Neural progenitor cell (in vitro differentiated cells): Measurements from ENCODE around the gene CAMK2D. TPM values are rescaled to one million over a fixed set of nuclear protein-coding genes. Genes with fewer than 3 reads are reported as not detected.

Experiments used
- DNase-seq: peaks from one replicate; pipeline ENCODE4 v3.0.0-alpha.2; 2016; ENCODE audit warnings: low spot score
- H2AFZ ChIP-seq: fragments of 200-600 bp; sonication (generic); replicated peaks from 2 replicates; pipeline ENCODE4 v1.6.1; 2016; ENCODE audit warnings: antibody characterized with exemption
- H3F3A ChIP-seq: fragments of 200-600 bp; sonication (generic); 2 replicates; pipeline ENCODE4 v1.6.1; 2016; ENCODE audit warnings: antibody characterized with exemption, low read depth
- H3K27ac ChIP-seq: fragments of 200-600 bp; sonication (generic); 2 replicates; pipeline ENCODE4 v1.5.1; 2016; ENCODE audit warnings: mild to moderate bottlenecking
- H3K27me3 ChIP-seq: fragments of 200-600 bp; sonication (generic); 2 replicates; pipeline ENCODE4 v1.6.1; 2016; ENCODE audit warnings: mild to moderate bottlenecking, moderate library complexity
- H3K36me3 ChIP-seq: fragments of 200-600 bp; sonication (generic); 2 replicates; pipeline ENCODE4 v1.5.1; 2016
- H3K4me1 ChIP-seq: fragments of 200-600 bp; sonication (generic); 2 replicates; pipeline ENCODE4 v1.6.1; 2016; ENCODE audit warnings: mixed run types
- H3K4me2 ChIP-seq: fragments of 200-600 bp; sonication (generic); 2 replicates; pipeline ENCODE4 v1.6.1; 2016
- H3K4me3 ChIP-seq: fragments of 200-600 bp; sonication (generic); 2 replicates; pipeline ENCODE4 v1.5.1; 2016
- H3K79me2 ChIP-seq: fragments of 200-600 bp; sonication (generic); 2 replicates; pipeline ENCODE4 v1.6.1; 2016; ENCODE audit warnings: low read depth
- H3K9ac ChIP-seq: fragments of 200-600 bp; sonication (generic); 2 replicates; pipeline ENCODE4 v1.6.1; 2016
- H3K9me3 ChIP-seq: fragments of 200-600 bp; sonication (generic); 2 replicates; pipeline ENCODE4 v1.5.1; 2016; ENCODE audit warnings: low read depth
- H4K20me1 ChIP-seq: fragments of 200-600 bp; sonication (generic); 2 replicates; pipeline ENCODE4 v1.6.1; 2016; ENCODE audit warnings: low read depth
- H3K27ac Mint-ChIP-seq: 3 replicates; pipeline ENCODE4 v1.8.0; 2021; ENCODE audit warnings: mixed read lengths
- H3K27me3 Mint-ChIP-seq: 2 replicates; pipeline ENCODE4 v1.8.0; 2022; ENCODE audit warnings: low read depth, mild to moderate bottlenecking, inconsistent platforms, moderate library complexity, mixed read lengths; ENCODE audit not compliant: insufficient read depth
- H3K36me3 Mint-ChIP-seq: 3 replicates; pipeline ENCODE4 v1.8.0; 2021; ENCODE audit warnings: mixed read lengths
- H3K4me1 Mint-ChIP-seq: 3 replicates; pipeline ENCODE4 v1.8.0; 2021; ENCODE audit warnings: mixed read lengths
- H3K4me3 Mint-ChIP-seq: 3 replicates; pipeline ENCODE4 v1.8.0; 2021; ENCODE audit warnings: mild to moderate bottlenecking, moderate library complexity, mixed read lengths
- H3K9me3 Mint-ChIP-seq: 3 replicates; pipeline ENCODE4 v1.8.0; 2020; ENCODE audit warnings: mixed read lengths
- EZH2 ChIP-seq: fragments of 200-600 bp; sonication (generic); IDR thresholded peaks from 2 replicates; pipeline ENCODE4 v1.6.1; 2017; ENCODE audit warnings: antibody characterized with exemption, mild to moderate bottlenecking, moderate library complexity
- EZH2phosphoT487 ChIP-seq: fragments of 200-600 bp; sonication (generic); IDR thresholded peaks from 2 replicates; pipeline ENCODE4 v1.6.1; 2017; ENCODE audit warnings: antibody characterized with exemption
- total RNA-seq: library from RNA; depleted of rRNA; stranded (reverse); fragments of >200 nt; gene quantifications from 2 replicates; pipeline ENCODE4 v1.2.3, GENCODE V29; 2015; ENCODE audit warnings: low replicate concordance
- TF ChIP-seq, protein P1 (sequence below): fragments of 200-600 bp; sonication (generic); IDR thresholded peaks from 2 replicates; pipeline ENCODE4 v1.5.1; 2017; ENCODE audit warnings: antibody characterized with exemption, mild to moderate bottlenecking

The CAMK2D gene
- total RNA-seq, 1 donor from 2014 or later = 33.2 TPM

DNA sequence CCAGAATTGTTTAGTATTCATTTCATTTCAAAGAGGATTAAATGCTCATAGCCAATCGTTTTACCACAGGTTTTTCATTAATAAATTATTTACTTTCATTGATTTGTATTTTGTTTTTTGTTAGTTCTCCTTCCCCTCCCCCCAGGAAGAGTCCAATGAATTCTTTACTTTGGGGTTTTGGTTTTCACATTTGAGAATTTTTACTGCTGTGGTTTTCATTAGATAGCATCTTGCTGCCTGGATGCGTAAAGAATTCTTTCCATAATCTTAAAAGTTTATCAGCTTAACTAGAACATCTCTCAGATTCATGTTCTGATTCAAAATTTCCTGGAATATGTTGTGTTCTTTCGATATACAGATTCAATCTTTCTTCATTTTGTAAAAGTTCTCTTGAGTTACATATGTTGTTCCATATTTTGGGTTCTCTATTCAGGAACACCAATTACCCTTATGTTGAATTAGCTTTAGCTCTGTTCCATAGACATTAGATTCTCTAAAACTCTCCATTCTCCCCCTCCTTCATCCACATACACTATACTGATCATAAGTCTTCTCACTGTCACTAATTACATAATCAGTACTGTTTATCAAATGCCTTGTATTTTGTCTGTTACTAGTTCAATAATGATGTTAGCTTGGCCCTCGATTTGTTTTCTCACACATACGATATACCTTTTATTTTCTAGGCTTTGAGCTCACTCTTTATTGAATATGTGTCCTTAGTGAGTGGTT lies 184.4 kb downstream of the CAMK2D start:
- Histone ChIP-seq H3K4me1 (no peaks in the 10 kb centered on the region), H3F3A (no peaks in the 10 kb centered on the region), H2AFZ (no peak overlapping the region), H3K27ac (no peak overlapping the region), H4K20me1 (no peaks in the 10 kb centered on the region), H3K4me3 (no peak overlapping the region), H3K9ac (no peak overlapping the region), H3K36me3 (no peaks in the 10 kb centered on the region), H3K9me3 (no peaks in the 10 kb centered on the region), H3K79me2 (no peaks in the 10 kb centered on the region), H3K4me2 (no peak overlapping the region), H3K27me3 (no peaks in the 10 kb centered on the region)
- Mint-ChIP-seq H3K36me3 (no peaks in the 10 kb centered on the region), H3K9me3 (no peaks in the 10 kb centered on the region), H3K4me1 (peaks cover 10% of the 10 kb centered on the region), H3K27me3 (no peaks in the 10 kb centered on the region), H3K4me3 (no peak overlapping the region), H3K27ac (no peak overlapping the region)
- TF ChIP-seq EZH2phosphoT487 = no peak
- no peak for TF ChIP-seq EZH2
- TF ChIP-seq, protein P1, sequence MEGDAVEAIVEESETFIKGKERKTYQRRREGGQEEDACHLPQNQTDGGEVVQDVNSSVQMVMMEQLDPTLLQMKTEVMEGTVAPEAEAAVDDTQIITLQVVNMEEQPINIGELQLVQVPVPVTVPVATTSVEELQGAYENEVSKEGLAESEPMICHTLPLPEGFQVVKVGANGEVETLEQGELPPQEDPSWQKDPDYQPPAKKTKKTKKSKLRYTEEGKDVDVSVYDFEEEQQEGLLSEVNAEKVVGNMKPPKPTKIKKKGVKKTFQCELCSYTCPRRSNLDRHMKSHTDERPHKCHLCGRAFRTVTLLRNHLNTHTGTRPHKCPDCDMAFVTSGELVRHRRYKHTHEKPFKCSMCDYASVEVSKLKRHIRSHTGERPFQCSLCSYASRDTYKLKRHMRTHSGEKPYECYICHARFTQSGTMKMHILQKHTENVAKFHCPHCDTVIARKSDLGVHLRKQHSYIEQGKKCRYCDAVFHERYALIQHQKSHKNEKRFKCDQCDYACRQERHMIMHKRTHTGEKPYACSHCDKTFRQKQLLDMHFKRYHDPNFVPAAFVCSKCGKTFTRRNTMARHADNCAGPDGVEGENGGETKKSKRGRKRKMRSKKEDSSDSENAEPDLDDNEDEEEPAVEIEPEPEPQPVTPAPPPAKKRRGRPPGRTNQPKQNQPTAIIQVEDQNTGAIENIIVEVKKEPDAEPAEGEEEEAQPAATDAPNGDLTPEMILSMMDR = no peak
- DNase-seq = no peak

GRCh38 chr4:113575401-113575800 lies 186.1 kb downstream of the CAMK2D start:
- Histone ChIP-seq H3K9ac (no peak overlapping the region), H3F3A (no peaks in the 10 kb centered on the region), H3K27me3 (no peaks in the 10 kb centered on the region), H3K4me3 (no peak overlapping the region), H3K79me2 (no peaks in the 10 kb centered on the region), H3K27ac (no peak overlapping the region), H4K20me1 (no peaks in the 10 kb centered on the region), H3K36me3 (no peaks in the 10 kb centered on the region), H3K4me1 (no peaks in the 10 kb centered on the region), H3K9me3 (no peaks in the 10 kb centered on the region), H2AFZ (no peak overlapping the region), H3K4me2 (no peak overlapping the region)
- H3K27me3 Mint-ChIP-seq = no peaks in the 10 kb centered on the region
- H3K36me3 Mint-ChIP-seq = no peaks in the 10 kb centered on the region
- no peaks in the 10 kb centered on the region for H3K9me3 Mint-ChIP-seq
- H3K4me1 Mint-ChIP-seq = peaks cover 10% of the 10 kb centered on the region
- H3K4me3 Mint-ChIP-seq = no peak overlapping the region
- TF ChIP-seq EZH2phosphoT487 = no peak
- TF ChIP-seq, protein P1 = no peak
- TF ChIP-seq EZH2 = no peak
- peak overlapping the region; percentile 25 for H3K27ac Mint-ChIP-seq
- no peak for DNase-seq

DNA sequence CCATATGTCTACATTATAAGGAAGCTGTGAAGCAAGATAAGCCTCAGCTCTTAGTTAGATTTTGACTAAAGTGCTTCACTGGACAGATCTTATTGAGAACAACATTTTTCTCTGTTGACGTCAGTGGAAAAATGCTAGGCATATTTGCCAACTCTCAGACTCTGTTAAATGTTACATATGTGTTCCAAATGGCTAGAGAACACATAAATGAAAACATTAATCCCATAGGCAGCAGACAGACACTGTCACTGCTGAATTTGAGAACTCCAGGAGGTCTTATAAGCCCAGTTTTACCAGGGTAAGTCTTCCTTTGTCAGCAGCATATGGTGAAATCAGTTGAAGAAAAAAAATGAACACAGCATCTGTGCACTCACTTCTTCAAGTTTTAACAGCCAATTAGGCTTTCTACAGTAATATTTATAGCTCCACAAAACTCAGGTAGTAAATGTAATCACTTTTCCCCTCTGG lies 186.9 kb downstream of the CAMK2D start:
- H3K9ac ChIP-seq = no peak overlapping the region
- H3K9me3 Mint-ChIP-seq = no peaks in the 10 kb centered on the region
- H3K27ac ChIP-seq = no peak overlapping the region
- no peak overlapping the region for H3K4me3 Mint-ChIP-seq
- H3K27me3 Mint-ChIP-seq = no peaks in the 10 kb centered on the region
- no peaks in the 10 kb centered on the region for H3K36me3 Mint-ChIP-seq
- DNase-seq = peak; percentile 3
- TF ChIP-seq EZH2phosphoT487 (no peak), EZH2 (no peak)
- TF ChIP-seq, protein P1 = no peak
- H3K27me3 ChIP-seq = no peaks in the 10 kb centered on the region
- no peak overlapping the region for H3K27ac Mint-ChIP-seq
- H3K79me2 ChIP-seq = no peaks in the 10 kb centered on the region
- no peaks in the 10 kb centered on the region for H4K20me1 ChIP-seq
- H3F3A ChIP-seq = no peaks in the 10 kb centered on the region
- H3K4me2 ChIP-seq = no peak overlapping the region
- no peak overlapping the region for H3K4me3 ChIP-seq
- H2AFZ ChIP-seq = no peak overlapping the region
- H3K4me1 Mint-ChIP-seq = peaks cover 10% of the 10 kb centered on the region
- no peaks in the 10 kb centered on the region for H3K9me3 ChIP-seq
- no peaks in the 10 kb centered on the region for H3K36me3 ChIP-seq
- no peaks in the 10 kb centered on the region for H3K4me1 ChIP-seq
